Measurements from ENCODE around the gene PAX4. TPM values are rescaled to one million over a fixed set of nuclear protein-coding genes. Genes with fewer than 3 reads are reported as not detected.

PAX4 gene
- total and polyA plus RNA-seq, 9 of the 15 experiments (the other 6 are each of a cell fraction or from before 2014, with no cell fraction given), result not detected

DNA sequence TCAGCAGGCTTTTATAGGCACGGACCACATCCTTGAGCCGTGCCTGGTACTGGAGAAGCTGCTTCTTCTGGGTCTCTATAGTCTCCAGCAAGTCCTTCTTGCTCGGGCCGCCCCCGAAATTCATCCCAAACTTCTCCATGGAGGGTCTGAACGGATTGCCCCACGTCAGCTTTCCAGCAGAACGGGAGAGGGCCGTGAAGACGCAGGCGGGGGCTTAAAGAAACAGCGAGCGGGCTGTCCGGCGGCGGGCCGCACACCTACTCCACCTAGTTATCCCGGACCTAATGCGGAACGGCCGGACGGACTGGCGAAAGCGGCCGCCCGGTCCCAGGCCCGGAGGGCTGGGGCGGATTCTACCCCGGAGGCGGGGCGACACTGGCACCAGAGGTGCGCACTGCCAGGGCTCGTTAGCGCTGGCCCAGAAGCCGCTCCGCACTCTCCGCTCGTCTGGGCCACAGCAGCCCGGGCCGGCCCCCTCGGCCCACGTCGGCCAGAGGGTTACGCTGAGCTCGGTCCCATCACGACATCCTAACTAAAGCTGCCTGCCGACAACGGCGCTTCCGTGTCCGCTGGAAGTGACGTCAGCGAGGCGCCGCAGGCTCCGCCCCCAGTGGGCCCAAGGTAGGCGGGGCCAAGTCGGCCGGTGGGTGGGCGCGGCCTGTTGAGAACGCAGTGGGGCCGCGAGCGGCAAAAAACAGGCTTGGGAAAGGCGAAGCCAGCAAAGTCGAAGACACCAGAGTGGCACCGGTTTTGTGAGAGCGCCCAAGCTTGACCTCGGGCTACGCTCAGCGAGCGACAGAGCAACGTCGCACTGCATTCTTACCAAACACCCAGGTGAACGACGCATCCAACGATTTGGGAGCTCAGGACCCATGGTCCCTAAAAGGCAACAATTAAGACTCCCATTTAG, 32.6 kb downstream of the PAX4 start, which contains the start of gene GCC1 (continued):
- TF ChIP-seq, protein P1, sequence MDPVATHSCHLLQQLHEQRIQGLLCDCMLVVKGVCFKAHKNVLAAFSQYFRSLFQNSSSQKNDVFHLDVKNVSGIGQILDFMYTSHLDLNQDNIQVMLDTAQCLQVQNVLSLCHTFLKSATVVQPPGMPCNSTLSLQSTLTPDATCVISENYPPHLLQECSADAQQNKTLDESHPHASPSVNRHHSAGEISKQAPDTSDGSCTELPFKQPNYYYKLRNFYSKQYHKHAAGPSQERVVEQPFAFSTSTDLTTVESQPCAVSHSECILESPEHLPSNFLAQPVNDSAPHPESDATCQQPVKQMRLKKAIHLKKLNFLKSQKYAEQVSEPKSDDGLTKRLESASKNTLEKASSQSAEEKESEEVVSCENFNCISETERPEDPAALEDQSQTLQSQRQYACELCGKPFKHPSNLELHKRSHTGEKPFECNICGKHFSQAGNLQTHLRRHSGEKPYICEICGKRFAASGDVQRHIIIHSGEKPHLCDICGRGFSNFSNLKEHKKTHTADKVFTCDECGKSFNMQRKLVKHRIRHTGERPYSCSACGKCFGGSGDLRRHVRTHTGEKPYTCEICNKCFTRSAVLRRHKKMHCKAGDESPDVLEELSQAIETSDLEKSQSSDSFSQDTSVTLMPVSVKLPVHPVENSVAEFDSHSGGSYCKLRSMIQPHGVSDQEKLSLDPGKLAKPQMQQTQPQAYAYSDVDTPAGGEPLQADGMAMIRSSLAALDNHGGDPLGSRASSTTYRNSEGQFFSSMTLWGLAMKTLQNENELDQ (CRISPR knock-in tag; IDR thresholded peaks at IDR 0.05; ENCODE audit: borderline replicate concordance), result no peak; the same call in 1 of the 2 replicates
- TF ChIP-seq BRF1 (IDR thresholded peaks at IDR 0.05; ENCODE audit: borderline replicate concordance, extremely low read depth, insufficient read length), result no peak
- no peak for TF ChIP-seq TCFL5 (CRISPR knock-in tag; conservative IDR thresholded peaks at IDR 0.05)
- TF ChIP-seq ZNF77 (CRISPR knock-in tag; IDR thresholded peaks at IDR 0.05), result no peak
- no peak for TF ChIP-seq ZNF12 (CRISPR knock-in tag; IDR thresholded peaks at IDR 0.05)
- TF ChIP-seq COPS2 (conservative IDR thresholded peaks at IDR 0.05), result no peak
- no peak for TF ChIP-seq ZNF384 (IDR thresholded peaks at IDR 0.05; ENCODE audit: low read depth, low read length)
- no peak for TF ChIP-seq NELFE (IDR thresholded peaks at IDR 0.05; ENCODE audit: insufficient read depth, insufficient read length)
- TF ChIP-seq TOE1 (IDR thresholded peaks at IDR 0.05; ENCODE audit: borderline replicate concordance), result no peak; the same call in 1 of the 2 replicates
- 0 out of 2 replicates have a peak, but pooled peaks have one; percentile 22 for TF ChIP-seq TOE1 (CRISPR knock-in tag; IDR thresholded peaks at IDR 0.05; ENCODE audit: borderline replicate concordance, low read depth)
- no peak for TF ChIP-seq ZBTB5 (IDR thresholded peaks at IDR 0.05)
- TF ChIP-seq ETS2 (tag; IDR thresholded peaks at IDR 0.05; ENCODE audit: borderline replicate concordance, poor library complexity, severe bottlenecking), result no peak
- no peak for TF ChIP-seq NCOA4 (IDR thresholded peaks at IDR 0.05; ENCODE audit: partially characterized antibody)
- TF ChIP-seq, protein P2, sequence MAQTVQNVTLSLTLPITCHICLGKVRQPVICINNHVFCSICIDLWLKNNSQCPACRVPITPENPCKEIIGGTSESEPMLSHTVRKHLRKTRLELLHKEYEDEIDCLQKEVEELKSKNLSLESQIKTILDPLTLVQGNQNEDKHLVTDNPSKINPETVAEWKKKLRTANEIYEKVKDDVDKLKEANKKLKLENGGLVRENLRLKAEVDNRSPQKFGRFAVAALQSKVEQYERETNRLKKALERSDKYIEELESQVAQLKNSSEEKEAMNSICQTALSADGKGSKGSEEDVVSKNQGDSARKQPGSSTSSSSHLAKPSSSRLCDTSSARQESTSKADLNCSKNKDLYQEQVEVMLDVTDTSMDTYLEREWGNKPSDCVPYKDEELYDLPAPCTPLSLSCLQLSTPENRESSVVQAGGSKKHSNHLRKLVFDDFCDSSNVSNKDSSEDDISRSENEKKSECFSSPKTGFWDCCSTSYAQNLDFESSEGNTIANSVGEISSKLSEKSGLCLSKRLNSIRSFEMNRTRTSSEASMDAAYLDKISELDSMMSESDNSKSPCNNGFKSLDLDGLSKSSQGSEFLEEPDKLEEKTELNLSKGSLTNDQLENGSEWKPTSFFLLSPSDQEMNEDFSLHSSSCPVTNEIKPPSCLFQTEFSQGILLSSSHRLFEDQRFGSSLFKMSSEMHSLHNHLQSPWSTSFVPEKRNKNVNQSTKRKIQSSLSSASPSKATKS (CRISPR knock-in tag; IDR thresholded peaks at IDR 0.05), result no peak
- no peak for TF ChIP-seq STAT5A (IDR thresholded peaks at IDR 0.05; ENCODE audit: borderline replicate concordance, low read length)
- peak; percentile 68 for TF ChIP-seq CCNT2 (IDR thresholded peaks at IDR 0.05; ENCODE audit: borderline replicate concordance, extremely low read depth, insufficient read length, low read depth, low read length)
- TF ChIP-seq, protein P3, sequence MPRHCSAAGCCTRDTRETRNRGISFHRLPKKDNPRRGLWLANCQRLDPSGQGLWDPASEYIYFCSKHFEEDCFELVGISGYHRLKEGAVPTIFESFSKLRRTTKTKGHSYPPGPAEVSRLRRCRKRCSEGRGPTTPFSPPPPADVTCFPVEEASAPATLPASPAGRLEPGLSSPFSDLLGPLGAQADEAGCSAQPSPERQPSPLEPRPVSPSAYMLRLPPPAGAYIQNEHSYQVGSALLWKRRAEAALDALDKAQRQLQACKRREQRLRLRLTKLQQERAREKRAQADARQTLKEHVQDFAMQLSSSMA (CRISPR knock-in tag; IDR thresholded peaks at IDR 0.05), result 0 out of 2 replicates have a peak, but pooled peaks have one; percentile 26

All from K562 (cell line).